Inflammatory macrophage treated with lipopolysaccharide for 1 hour (primary cell): ENCODE measurements around the gene CAPN13.

Source experiments
- DNase-seq, 2 donors: peaks; one replicate each; pipeline ENCODE4 v3.0.0-alpha.2; 2020 to 2022

The CAPN13 gene

DNA sequence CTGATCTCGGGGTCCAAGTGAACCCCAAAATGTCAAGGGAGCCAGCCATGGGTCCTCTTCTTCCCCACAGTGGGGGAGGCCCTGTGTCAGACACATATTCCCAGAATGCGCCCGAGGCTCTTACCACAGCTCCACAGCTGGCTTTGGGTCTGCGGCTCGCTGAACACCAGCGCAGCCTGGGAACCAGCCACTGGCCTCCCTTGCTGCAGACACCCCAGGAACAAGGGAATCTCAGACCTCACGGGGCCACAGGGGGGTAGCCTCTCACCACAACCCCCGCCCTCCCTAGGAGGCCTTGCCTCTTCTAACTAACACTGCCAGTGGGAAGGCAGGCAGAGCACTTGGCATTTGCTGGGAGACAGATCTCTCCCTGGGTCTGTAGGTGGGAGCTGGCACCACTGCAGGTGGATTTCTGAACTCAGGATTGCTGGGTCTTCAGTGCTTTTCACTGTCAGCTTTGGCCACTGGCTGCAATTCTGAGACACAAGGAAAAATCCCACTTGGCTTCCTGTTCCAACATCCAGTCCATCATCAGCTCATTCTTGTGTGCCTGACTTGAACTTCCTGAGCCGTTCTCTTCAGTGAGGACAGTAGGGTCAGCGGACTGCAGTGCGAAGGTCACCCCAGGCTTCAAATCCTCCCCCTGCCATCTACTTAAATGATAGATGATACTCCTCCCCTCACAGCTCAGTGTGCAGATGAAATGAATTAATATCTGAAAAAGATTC lies 128.7 kb downstream of the CAPN13 start:
- no peak for DNase-seq

- DNase-seq = no peak
Observed at GRCh38 chr2:30677861-30678385, 129.3 kb downstream of the CAPN13 start.

- no peak for DNase-seq
Observed at GRCh38 chr2:30677231-30677630, 130.0 kb downstream of the CAPN13 start.

DNA sequence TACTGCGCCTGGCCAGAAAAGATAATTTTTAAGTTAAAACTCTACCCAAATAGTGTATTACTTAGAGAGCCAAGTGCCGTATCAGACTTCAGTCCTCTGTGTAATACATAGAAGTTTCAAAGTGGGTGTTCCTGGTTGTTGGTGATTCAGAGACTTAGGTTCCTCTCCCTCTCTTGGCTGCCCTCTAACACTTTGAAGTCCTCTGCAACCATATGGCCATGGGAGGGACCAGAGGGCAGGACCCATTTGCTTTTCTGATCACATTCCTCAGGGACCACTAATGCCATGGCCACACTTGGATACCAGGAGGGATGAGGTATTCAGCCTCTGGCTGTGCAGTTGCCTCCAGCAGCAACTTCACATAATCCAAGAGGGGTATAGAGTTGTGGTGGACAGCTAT lies 131.5 kb downstream of the CAPN13 start:
- no peak for DNase-seq

DNA sequence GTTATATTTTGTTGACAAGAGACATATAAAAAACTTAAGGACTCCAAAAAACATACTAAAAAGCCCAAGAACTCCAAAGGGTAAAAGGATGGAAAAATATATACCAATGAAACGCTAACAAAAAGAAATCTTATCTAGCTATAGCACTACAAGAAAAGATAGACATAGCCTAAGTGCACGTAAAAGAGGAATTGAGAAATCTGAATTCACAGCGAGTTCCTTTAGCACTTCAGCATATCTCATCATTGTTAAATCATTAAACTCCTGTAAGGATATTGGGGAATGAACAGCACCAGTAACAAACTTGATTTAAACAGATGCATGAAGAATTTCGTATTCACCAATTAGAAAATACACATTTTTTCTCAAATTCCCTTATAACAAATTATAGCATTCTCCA lies 134.1 kb downstream of the CAPN13 start:
- no peak for DNase-seq
